A172 (cell line): ENCODE data around the gene NUP98. TPM values are rescaled to one million over a fixed set of nuclear protein-coding genes. Genes with fewer than 3 reads are reported as not detected.
"Not testable (repeated sequence)": the region's sequence is repeated elsewhere in the genome, so short reads cannot be mapped to it uniquely, and the experiment has no call there.

Source experiments
- DNase-seq: peaks from one replicate; pipeline ENCODE4 v3.0.0-alpha.2; 2015; ENCODE audit warnings: low spot score
- total RNA-seq: library from RNA; depleted of rRNA; stranded (reverse); fragments of >200 nt; shearing (Covaris generic); gene quantifications from 2 replicates; pipeline ENCODE4 v1.2.3, GENCODE V29; 2014

Gene NUP98
- total RNA-seq, 1 experiment from 2014 or later, result 96.6 TPM

DNA sequence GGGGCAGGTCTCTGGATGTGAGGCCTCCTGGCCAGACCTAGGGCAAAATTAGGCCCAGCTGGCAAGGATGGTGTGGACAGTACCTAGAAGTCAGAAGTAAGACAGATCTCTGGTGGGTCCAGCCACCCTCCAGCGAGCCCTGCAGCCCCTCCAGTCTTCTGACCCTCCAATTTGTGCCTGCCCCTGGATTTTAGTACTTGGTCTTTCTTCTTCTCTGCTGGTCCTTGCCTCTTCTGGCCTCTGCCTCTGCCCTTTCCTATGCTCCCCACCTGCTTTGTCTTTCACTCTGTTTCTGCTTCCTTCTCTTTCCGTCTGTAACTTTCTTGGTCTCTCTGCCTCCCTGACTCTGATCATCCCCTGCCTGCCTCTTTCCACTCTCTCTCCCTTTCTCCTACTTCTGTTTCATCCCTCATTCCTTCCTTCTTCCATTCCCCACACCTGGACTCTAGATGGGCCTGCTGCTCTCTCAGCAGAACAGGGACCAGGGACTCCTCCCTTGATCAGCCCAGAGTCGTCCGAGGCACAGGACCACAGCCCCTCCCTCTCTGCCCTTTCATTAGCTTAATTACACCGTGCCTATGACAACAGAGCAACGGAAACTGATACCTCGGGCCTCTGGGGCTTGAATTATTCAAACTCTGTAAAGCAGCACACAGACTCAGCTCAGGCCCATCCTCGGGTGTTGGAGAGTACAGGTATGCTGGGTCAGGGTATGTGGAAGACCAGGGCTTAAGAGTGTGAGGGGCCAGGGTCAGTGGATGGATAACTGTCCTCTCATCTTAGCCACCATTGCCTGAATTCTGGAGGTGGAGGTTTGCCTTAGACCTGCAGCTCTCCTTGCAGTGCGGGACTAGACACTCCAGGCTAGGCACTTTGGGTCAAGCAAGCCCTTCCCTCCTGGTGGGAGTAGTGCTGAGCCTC is 125.8 kb downstream of the NUP98 start, which contains the start of gene CHRNA10:
Gene CHRNA10, minus strand, starts transcription at position 51 of the 921 bp plus-strand sequence. CDS start 72 bp downstream, outside the sequence.
- DNase-seq, result no peak

DNA sequence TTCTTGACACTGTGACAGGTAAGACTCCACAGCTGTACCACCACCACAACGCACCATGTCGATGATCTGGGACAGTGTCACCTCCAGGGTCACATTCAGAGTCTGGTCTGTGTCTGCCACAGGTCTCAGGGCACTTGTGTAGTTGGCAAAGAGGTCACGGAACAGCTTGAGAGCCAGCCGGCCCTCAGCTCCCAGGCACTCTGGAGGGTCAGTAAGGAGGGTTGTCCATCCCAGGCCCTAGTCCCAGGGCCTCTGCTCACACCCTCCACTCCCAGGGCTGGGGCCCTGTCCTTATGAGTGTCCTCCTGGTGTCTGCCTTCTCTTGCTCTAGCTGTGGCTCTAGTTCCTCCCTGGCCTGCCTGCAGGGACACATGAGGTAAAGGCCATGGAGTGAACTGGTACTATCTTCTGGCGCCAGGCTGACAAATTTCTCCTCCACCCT is 127.6 kb downstream of the NUP98 start:
- DNase-seq, result no peak

DNA sequence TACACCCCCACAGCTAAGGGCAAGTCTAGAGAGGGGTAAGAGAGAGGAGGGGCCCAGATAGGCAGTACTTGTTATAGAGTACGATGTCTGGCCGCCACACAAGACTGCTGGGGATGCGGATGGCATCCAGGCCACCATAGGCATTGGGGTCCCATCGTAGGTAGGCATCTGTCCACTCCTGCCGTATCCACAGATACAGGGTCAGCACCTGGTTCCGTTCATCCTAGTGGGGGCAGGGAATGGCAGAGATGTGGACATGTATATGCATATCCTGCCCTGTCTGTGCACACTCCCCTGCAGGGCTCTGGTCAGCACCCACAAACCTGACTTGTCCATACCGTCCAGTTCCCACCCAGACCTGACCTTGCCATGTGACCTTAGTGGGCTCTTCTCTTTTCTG is 128.2 kb downstream of the NUP98 start:
- no peak for DNase-seq

GRCh38 chr11:3667149-3668035 is 130.0 kb downstream of the NUP98 start:
- DNase-seq, result no peak

GRCh38 chr11:3666023-3666530 is 131.3 kb downstream of the NUP98 start:
- DNase-seq, result no peak

- no peak for DNase-seq
Measured at GRCh38 chr11:3665336-3666022, 131.9 kb downstream of the NUP98 start.

- DNase-seq, result no peak
Measured at GRCh38 chr11:3664032-3664630, 133.2 kb downstream of the NUP98 start.

GRCh38 chr11:3662856-3663255 is 134.5 kb downstream of the NUP98 start:
- no peak for DNase-seq

DNA sequence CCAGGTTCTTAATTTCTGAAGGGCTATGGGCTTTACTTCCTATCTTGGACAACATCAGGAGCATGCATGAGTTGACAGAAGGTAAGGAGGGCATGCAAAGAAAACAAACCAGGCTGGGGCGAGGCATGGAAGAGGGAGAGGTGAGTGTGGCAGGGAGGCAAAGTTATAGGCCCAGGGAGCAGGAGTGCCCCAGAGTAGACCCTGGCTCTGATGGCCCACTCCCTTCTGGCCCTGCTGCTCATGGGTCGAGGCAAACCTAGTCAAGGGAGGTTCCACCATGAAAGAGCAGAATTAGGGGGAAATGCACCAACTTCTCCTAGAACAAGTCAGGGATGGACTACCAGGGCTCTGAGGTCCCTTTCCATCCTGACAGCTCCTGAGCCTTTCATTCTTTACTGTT is 136.4 kb downstream of the NUP98 start:
- no peak for DNase-seq

- DNase-seq, result no peak
Measured at GRCh38 chr11:3659595-3660515, 137.5 kb downstream of the NUP98 start.

- no peak for DNase-seq
Measured at GRCh38 chr11:3658252-3658651, 139.1 kb downstream of the NUP98 start.

- not testable (repeated sequence) for DNase-seq
Measured at GRCh38 chr11:3657331-3657730, 140.0 kb downstream of the NUP98 start.

DNA sequence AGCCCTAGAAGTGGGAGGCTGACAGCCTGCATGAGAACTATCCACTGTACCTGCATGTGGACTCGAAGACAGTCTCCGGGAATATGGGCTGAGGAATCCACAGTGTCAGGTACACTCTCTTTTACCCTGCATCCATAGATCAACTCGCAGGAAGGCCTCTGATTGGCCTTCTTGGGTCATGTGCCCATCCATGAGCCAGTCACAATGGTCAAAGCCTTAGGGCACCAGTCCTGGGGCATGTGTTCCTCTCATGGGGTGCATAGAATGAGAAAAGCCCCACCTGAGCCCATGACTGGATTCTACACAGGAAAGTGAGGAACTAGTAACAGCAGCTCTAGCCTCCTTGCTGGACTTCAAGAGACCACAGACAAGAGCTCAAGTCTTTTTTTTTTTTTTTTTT is 141.8 kb downstream of the NUP98 start:
- no peak for DNase-seq

DNA sequence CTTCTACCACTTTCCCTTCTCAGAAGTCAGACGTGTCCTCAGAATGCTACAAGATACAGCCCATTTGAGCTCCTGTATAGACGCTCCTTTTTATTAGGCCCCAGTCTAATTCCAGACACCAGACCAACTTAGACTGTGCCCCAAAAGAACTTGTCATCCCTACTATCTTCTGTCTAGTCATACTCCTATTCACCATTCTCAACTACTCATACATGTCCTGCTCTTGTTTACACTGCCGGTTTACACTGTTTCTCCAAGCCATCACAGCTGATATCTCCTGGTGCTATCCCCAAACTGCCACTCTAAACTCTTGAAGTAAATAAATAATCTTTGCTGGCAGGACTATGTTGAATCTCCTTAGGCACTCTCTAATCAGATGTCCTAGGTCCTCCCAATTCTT is 144.8 kb downstream of the NUP98 start:
- DNase-seq, result not testable (repeated sequence)

GRCh38 chr11:3649374-3649773 is 148.0 kb downstream of the NUP98 start:
- DNase-seq, result not testable (repeated sequence)

DNA sequence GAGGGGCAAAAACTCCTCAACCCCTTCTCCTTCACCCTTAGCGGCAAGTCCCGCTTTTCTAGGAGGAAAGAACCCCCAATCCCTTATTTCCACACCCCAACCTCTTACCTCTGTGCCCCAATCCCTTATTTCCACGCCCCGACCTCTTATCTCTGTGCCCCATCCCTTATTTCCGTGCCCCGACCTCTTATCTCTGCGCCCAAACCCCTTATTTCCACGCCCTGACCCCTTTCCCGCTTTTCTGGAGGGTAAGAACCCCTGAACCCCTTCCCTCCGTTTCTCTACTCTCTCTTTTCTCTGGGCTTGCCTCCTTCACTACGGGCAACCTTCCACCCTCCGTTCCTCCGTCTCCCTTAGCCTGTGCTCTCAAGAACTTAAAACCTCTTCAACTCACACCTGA is 148.5 kb downstream of the NUP98 start:
- DNase-seq, result not testable (repeated sequence)

- DNase-seq, result no peak
Measured at GRCh38 chr11:3645552-3645951, 151.8 kb downstream of the NUP98 start.

- peak; percentile 55 for DNase-seq
Measured at GRCh38 chr11:3644817-3645235, 152.5 kb downstream of the NUP98 start, which contains the start of gene ART1. Gene ART1 (plus strand): TSS chr11:3645128. CDS start chr11:3659214, 14,086 bp downstream.

GRCh38 chr11:3643102-3643546 is 154.2 kb downstream of the NUP98 start:
- not testable (repeated sequence) for DNase-seq
